ENCODE results near the gene BEND6.

The BEND6 gene

GRCh38 chr6:56947924-56948323 lies 7.0 kb upstream of the BEND6 start:
- Histone ChIP-seq H3K9me3 (ENCODE audit: control insufficient read depth, insufficient read depth, low read length) (no peaks in the 10 kb centered on the region), H3K9me2 (replicated peaks; ENCODE audit: control insufficient read depth, low read length) (no peaks in the 10 kb centered on the region), H3F3A (ENCODE audit: control insufficient read depth, insufficient read depth) (no peaks in the 10 kb centered on the region), H3K27me3 (ENCODE audit: control insufficient read depth, low read length) (peaks cover 32% of the 10 kb centered on the region), H3K36me3 (ENCODE audit: control insufficient read depth, low read length) (no peaks in the 10 kb centered on the region), H3K4me1 (ENCODE audit: control insufficient read depth, low read length) (no peaks in the 10 kb centered on the region), H4K20me1 (ENCODE audit: control insufficient read depth, insufficient read depth, low read depth, low read length) (no peaks in the 10 kb centered on the region), H3K27ac (ENCODE audit: low read depth, low read length) (no peak overlapping the region), H3K4me2 (ENCODE audit: low read length) (no peak overlapping the region), H3K79me2 (ENCODE audit: control insufficient read depth, low read length) (no peaks in the 10 kb centered on the region), H3K4me3 (ENCODE audit: low read length) (no peak overlapping the region)
- TF ChIP-seq EZH2phosphoT487 (IDR thresholded peaks at IDR 0.05; ENCODE audit: borderline replicate concordance, low read length) (no peak), CTCF (IDR thresholded peaks at IDR 0.05; ENCODE audit: low read depth, low read length, poor library complexity, severe bottlenecking) (no peak)

GRCh38 chr6:56949265-56949664 lies 5.6 kb upstream of the BEND6 start:
- H3K36me3 ChIP-seq (ENCODE audit: control insufficient read depth, low read length), result no peaks in the 10 kb centered on the region
- H3K9me3 ChIP-seq (ENCODE audit: control insufficient read depth, insufficient read depth, low read length), result no peaks in the 10 kb centered on the region
- no peaks in the 10 kb centered on the region for H4K20me1 ChIP-seq (ENCODE audit: control insufficient read depth, insufficient read depth, low read depth, low read length)
- no peak overlapping the region for H3K4me3 ChIP-seq (ENCODE audit: low read length)
- H3K4me2 ChIP-seq (ENCODE audit: low read length), result no peak overlapping the region
- H3K79me2 ChIP-seq (ENCODE audit: control insufficient read depth, low read length), result no peaks in the 10 kb centered on the region
- TF ChIP-seq CTCF (IDR thresholded peaks at IDR 0.05; ENCODE audit: low read depth, low read length, poor library complexity, severe bottlenecking) (no peak), EZH2phosphoT487 (IDR thresholded peaks at IDR 0.05; ENCODE audit: borderline replicate concordance, low read length) (no peak)
- H3F3A ChIP-seq (ENCODE audit: control insufficient read depth, insufficient read depth), result no peaks in the 10 kb centered on the region
- no peak overlapping the region for H3K27ac ChIP-seq (ENCODE audit: low read depth, low read length)
- no peaks in the 10 kb centered on the region for H3K9me2 ChIP-seq (replicated peaks; ENCODE audit: control insufficient read depth, low read length)
- H3K4me1 ChIP-seq (ENCODE audit: control insufficient read depth, low read length), result peaks cover 4% of the 10 kb centered on the region; the same call in 1 of the 2 replicates
- peaks cover 45% of the 10 kb centered on the region for H3K27me3 ChIP-seq (ENCODE audit: control insufficient read depth, low read length)

GRCh38 chr6:56949925-56950495 lies 4.9 kb upstream of the BEND6 start:
- TF ChIP-seq EZH2phosphoT487 (IDR thresholded peaks at IDR 0.05; ENCODE audit: borderline replicate concordance, low read length) (no peak), CTCF (IDR thresholded peaks at IDR 0.05; ENCODE audit: low read depth, low read length, poor library complexity, severe bottlenecking) (no peak)
- H3K36me3 ChIP-seq (ENCODE audit: control insufficient read depth, low read length), result no peaks in the 10 kb centered on the region
- no peaks in the 10 kb centered on the region for H4K20me1 ChIP-seq (ENCODE audit: control insufficient read depth, insufficient read depth, low read depth, low read length)
- H3K4me3 ChIP-seq (ENCODE audit: low read length), result no peak overlapping the region
- no peaks in the 10 kb centered on the region for H3K9me3 ChIP-seq (ENCODE audit: control insufficient read depth, insufficient read depth, low read length)
- H3K4me2 ChIP-seq (ENCODE audit: low read length), result no peak overlapping the region
- H3K79me2 ChIP-seq (ENCODE audit: control insufficient read depth, low read length), result no peaks in the 10 kb centered on the region
- no peaks in the 10 kb centered on the region for H3K9me2 ChIP-seq (replicated peaks; ENCODE audit: control insufficient read depth, low read length)
- peaks cover 47% of the 10 kb centered on the region for H3K27me3 ChIP-seq (ENCODE audit: control insufficient read depth, low read length)
- H3F3A ChIP-seq (ENCODE audit: control insufficient read depth, insufficient read depth), result no peaks in the 10 kb centered on the region
- no peak overlapping the region for H3K27ac ChIP-seq (ENCODE audit: low read depth, low read length)
- peaks cover 5% of the 10 kb centered on the region; the same call in 1 of the 2 replicates for H3K4me1 ChIP-seq (ENCODE audit: control insufficient read depth, low read length)

All from DOHH2 (cell line).